ENCODE data around the gene LCE4A.

LCE4A gene

DNA sequence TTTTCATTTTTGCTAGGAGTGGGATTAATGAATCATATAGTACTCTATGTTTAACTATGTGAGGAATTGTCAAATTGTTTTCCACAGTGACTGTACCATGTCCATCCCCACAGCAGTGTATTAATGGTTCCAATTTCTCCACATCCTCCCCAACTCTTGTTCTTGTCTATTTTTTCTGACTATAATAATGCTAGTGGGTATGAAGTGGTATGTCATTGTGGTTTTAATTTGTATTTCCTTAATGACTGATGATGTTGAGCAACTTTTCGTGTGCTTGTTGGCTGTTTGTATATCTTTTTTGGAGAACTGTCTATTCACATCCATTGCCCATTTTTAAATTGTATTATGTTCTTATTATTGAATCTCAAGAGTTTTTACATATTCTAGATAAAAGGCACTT lies 39.9 kb downstream of the LCE4A start:
- no peak for DNase-seq

DNA sequence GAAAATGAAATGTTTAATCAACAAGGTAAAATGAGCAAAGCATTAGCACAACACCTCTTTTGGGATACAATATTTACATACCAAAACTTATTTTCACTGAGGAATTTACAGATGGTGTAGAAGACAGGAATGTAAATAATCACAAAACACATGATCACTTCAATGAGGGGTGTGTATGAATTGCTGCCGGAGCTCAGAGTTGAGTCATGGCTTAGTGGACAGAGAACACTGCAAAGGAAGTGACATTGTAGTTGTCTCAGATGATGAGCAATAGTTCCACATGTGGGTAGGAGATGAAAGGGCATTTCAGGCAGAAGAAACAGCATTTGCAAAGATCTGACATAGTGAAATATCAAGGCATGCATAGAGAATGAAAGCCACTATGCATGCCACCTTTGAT lies 44.3 kb downstream of the LCE4A start:
- DNase-seq: no peak

DNA sequence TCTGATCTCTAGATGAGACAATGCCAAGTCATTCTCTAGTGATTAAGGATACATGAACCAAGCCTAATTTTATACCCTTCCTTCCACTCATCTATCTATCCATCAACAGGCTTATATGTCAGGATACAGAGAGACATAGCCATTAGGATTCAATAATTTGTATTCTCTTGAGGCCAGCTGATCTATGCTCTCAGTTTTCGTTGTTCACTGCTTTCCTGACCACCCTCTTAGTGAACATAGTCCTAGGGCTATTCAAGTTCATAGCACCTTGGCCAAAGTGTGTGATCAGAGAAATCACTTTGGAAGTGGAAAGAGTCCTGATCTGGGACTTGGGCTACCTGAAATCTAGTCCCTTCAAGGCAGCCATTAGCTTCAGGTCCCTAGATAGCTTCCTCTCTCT lies 45.6 kb downstream of the LCE4A start:
- DNase-seq: no peak

DNA sequence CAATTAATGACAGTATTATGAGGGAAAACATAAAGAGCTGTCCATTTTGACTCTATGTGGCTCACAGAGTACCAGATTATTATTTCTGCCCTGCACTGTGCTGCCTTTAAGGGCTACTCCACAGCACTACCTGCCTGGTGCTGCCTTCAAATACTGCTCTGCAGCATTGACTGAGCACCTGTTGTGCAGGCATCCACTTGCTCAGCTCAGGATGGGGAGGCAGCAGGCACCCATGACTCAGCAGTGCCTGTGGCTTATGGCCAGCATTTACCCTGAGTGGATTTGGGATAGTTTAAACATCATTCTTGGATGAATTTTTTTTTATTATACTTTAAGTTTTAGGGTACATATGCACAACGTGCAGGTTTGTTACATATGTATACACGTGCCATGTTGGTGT lies 48.9 kb downstream of the LCE4A start:
- no peak for DNase-seq

DNA sequence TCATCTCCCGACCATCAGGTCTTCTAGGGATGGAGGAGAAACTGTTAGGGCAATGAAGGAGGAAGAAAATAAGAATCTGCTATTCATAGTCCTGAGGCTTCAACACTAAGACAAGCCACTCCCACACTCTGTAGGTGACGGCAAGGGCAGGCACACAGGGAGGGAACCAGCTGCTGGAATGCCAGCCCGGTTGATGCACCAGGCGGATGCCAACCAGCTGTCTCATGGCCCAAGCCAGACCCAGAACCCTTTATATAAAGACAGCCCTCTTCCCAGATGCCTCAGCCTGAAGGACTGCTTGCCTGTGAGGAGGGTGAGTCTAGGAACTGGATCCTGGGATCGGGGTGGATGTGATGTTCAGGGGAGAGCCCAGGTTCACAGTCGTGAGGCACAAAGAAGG lies 49.8 kb downstream of the LCE4A start, which contains the start of gene KPRP:
Gene KPRP, plus strand, starts transcription at position 279 of the 400 bp plus-strand sequence. CDS start 1,564 bp downstream, outside the sequence.
- DNase-seq: no peak

DNA sequence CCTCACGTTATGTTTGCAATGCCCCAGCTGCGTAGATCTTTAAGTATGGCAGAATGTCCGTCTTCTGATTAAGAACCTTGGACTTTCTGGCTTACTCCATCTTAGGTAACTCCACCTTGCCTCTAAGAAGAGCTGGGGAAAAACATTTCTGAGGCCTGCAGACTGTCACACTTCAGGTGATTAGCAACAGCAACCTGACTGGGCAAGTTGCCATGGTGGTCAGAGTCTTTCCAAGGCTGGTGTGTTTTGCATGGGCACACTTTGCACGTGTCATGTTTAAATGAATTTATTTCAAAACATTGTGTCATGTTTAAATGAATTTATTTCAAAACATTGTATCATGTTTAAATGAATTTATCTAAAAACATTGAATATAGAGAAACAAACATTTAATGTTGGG lies 50.7 kb downstream of the LCE4A start:
- DNase-seq: no peak
